Measurements from ENCODE around the gene ADIPOR1. TPM values are rescaled to one million over a fixed set of nuclear protein-coding genes. Genes with fewer than 3 reads are reported as not detected.
"Not testable (repeated sequence)": the region's sequence is repeated elsewhere in the genome, so short reads cannot be mapped to it uniquely, and the experiment has no call there.

The ADIPOR1 gene
- total RNA-seq, 1 donor from 2014 or later: 59.0 TPM

DNA sequence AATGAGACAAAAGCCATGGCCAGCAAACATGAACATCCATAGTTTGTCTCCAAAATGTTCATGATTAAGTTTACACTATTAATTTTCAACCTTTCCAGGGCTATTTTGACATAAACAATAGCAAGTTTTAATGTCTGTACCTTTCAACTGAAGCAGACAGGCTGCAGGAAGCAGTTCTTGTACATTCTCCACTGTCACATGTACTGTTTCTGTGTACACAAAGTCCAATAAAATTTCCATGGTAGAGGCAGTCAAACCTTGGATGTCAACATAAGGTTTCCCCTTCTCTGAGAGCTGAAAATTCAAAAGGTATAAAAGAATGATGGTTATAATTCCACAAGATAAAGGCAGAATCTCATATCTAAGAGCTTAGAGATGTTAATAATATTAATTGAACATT lies 38.5 kb downstream of the ADIPOR1 start:
- no peak overlapping the region for H3K4me3 ChIP-seq (ENCODE audit: low read depth, low read length)
- no peak for TF ChIP-seq CTCF (conservative IDR thresholded peaks at IDR 0.05; ENCODE audit: low read depth, low read length)
- DNase-seq (ENCODE audit: low read depth): no peak

DNA sequence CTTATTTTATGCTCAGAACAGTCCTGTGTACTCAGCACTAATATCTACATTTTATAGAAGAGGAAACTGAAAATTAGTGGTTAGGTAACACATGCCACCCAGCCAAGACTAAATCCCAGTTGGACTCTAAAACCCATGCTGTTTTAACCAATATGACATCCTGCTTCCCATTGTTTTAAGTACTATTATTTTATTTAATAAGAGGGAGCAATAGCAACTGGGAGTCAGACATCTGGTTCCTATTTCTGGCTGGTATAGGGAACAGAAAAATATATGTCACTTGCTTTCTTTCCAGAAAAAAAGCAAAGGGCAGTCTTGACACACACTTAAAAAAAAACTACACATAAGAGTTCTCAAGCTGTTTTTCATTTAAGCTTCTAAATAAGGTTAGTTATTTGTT lies 43.0 kb downstream of the ADIPOR1 start:
- no peak for DNase-seq (ENCODE audit: low read depth)
- no peak overlapping the region for H3K4me3 ChIP-seq (ENCODE audit: low read depth, low read length)
- no peak for TF ChIP-seq CTCF (conservative IDR thresholded peaks at IDR 0.05; ENCODE audit: low read depth, low read length)

DNA sequence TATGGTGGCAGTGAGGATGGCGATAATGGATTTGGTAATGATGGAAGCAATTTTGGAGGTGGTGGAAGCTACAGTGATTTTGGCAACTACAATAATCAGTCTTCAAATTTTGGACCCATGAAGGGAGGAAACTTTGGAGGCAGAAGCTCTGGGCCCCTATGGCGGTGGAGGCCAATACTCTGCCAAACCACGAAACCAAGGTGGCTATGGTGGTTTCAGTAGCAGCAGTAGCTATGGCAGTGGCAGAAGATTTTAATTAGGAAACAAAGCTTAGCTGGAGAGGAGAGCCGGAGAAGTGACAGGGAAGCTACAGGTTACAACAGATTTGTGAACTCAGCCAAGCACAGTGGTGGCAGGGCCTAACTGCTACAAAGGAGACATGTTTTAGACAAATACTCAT lies 45.6 kb downstream of the ADIPOR1 start:
- not testable (repeated sequence) for H3K4me3 ChIP-seq (ENCODE audit: low read depth, low read length); DNase-seq (ENCODE audit: low read depth)

GRCh38 chr1:202909494-202909893 lies 48.6 kb downstream of the ADIPOR1 start:
- no peak for DNase-seq (ENCODE audit: low read depth)
- H3K4me3 ChIP-seq (ENCODE audit: low read depth, low read length): no peak overlapping the region
- no peak for TF ChIP-seq CTCF (conservative IDR thresholded peaks at IDR 0.05; ENCODE audit: low read depth, low read length)

DNA sequence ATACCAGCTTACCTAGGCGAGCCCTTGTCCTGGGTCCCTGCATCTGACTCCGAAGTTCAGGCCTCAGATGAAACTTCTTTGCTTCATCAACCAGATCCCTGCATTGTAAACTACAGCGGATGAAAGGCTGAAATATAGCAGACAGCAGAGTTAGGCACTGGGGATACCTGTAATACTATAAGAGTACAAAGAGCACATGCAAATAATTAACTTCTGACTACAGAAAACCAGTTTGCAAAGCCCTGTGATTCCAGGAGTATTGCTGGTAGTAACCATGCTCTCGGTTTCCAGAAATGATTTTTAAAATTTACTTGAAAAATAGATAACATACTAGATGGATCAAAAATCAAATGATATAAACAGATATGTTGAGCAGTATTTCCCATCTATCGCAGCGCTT lies 49.1 kb downstream of the ADIPOR1 start:
- no peak for DNase-seq (ENCODE audit: low read depth)
- no peak for TF ChIP-seq CTCF (conservative IDR thresholded peaks at IDR 0.05; ENCODE audit: low read depth, low read length)
- H3K4me3 ChIP-seq (ENCODE audit: low read depth, low read length): no peak overlapping the region

- no peak for TF ChIP-seq CTCF (conservative IDR thresholded peaks at IDR 0.05; ENCODE audit: low read depth, low read length)
- no peak overlapping the region for H3K4me3 ChIP-seq (ENCODE audit: low read depth, low read length)
- DNase-seq (ENCODE audit: low read depth): no peak
Observed at GRCh38 chr1:202905331-202905730, 52.8 kb downstream of the ADIPOR1 start.

- DNase-seq (ENCODE audit: low read depth); H3K4me3 ChIP-seq (ENCODE audit: low read depth, low read length): not testable (repeated sequence)
Observed at GRCh38 chr1:202903808-202904207, 54.3 kb downstream of the ADIPOR1 start.

DNA sequence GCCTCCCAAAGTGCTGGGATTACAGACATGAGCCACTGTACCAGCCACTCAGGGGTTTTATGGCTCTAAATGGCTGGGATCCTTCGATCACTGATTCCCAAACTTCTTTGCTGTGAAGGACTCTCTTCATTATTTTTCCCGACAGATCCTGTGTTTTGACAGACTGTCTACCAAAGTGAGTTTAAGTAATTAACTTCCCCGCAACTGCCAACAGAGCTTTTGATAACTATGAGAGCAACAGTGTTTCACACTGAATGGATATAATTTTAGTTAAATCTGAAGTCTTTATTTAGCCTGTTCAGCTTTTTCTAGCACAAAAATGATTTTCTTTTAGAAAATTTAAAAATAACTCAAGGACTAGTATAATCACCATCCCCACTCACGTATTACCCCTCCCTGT lies 56.6 kb downstream of the ADIPOR1 start:
- TF ChIP-seq CTCF (conservative IDR thresholded peaks at IDR 0.05; ENCODE audit: low read depth, low read length): no peak
- H3K4me3 ChIP-seq (ENCODE audit: low read depth, low read length): no peak overlapping the region
- no peak for DNase-seq (ENCODE audit: low read depth)
